Mesothelial cell of epicardium (in vitro differentiated cells): ENCODE data around the gene ADAM19. TPM values are rescaled to one million over a fixed set of nuclear protein-coding genes. Genes with fewer than 3 reads are reported as not detected.
A peak's percentile ranks its signal among the peaks of the same experiment; 100 is the strongest.

Source experiments
- DNase-seq, 2 experiments: peaks; one replicate each; pipeline ENCODE4 v3.0.0; 2021; ENCODE audit warnings: low spot score in 2 of 2; ENCODE audit not compliant: unreplicated experiment in 2 of 2
- H3K27ac Mint-ChIP-seq: 2 replicates; pipeline ENCODE4 v1.8.0; 2021; ENCODE audit warnings: mixed read lengths
- H3K27me3 Mint-ChIP-seq: 2 replicates; pipeline ENCODE4 v1.8.0; 2021; ENCODE audit warnings: low read depth, mixed read lengths
- H3K36me3 Mint-ChIP-seq: 2 replicates; pipeline ENCODE4 v1.8.0; 2021; ENCODE audit warnings: mixed read lengths
- H3K4me1 Mint-ChIP-seq: 2 replicates; pipeline ENCODE4 v1.8.0; 2021; ENCODE audit warnings: mixed read lengths
- H3K4me3 Mint-ChIP-seq: 2 replicates; pipeline ENCODE4 v1.8.0; 2021; ENCODE audit warnings: mild to moderate bottlenecking, moderate library complexity, mixed read lengths
- H3K9me3 Mint-ChIP-seq: 2 replicates; pipeline ENCODE4 v1.8.0; 2021; ENCODE audit warnings: mixed read lengths
- CTCF ChIP-seq: fragments of 200-600 bp; sonication (generic); IDR thresholded peaks from one replicate; pipeline ENCODE4 v1.5.0; 2021; ENCODE audit warnings: antibody characterized with exemption; ENCODE audit not compliant: unreplicated experiment
- total RNA-seq: library from RNA; stranded (reverse); gene quantifications from 3 replicates; pipeline ENCODE4 v1.2.1, GENCODE V29; 2021

ADAM19 gene
- total RNA-seq, 1 donor from 2014 or later = 19.7 TPM

- H3K9me3 Mint-ChIP-seq = no peaks in the 10 kb centered on the region
- no peak overlapping the region for H3K4me3 Mint-ChIP-seq
- no peaks in the 10 kb centered on the region for H3K36me3 Mint-ChIP-seq
- H3K27ac Mint-ChIP-seq = no peak overlapping the region
- no peaks in the 10 kb centered on the region for H3K27me3 Mint-ChIP-seq
- DNase-seq = no peak
- H3K4me1 Mint-ChIP-seq = no peaks in the 10 kb centered on the region
- TF ChIP-seq CTCF = no peak
Observed at GRCh38 chr5:157582731-157583620, 7.4 kb upstream of the ADAM19 start.

GRCh38 chr5:157581901-157582300 lies 6.3 kb upstream of the ADAM19 start:
- TF ChIP-seq CTCF = no peak
- H3K27ac Mint-ChIP-seq = no peak overlapping the region
- no peaks in the 10 kb centered on the region for H3K9me3 Mint-ChIP-seq
- DNase-seq = no peak
- H3K4me1 Mint-ChIP-seq = peaks cover 3% of the 10 kb centered on the region
- no peaks in the 10 kb centered on the region for H3K36me3 Mint-ChIP-seq
- H3K4me3 Mint-ChIP-seq = no peak overlapping the region
- H3K27me3 Mint-ChIP-seq = no peaks in the 10 kb centered on the region

- Mint-ChIP-seq H3K9me3 (no peaks in the 10 kb centered on the region), H3K27me3 (peaks cover 4% of the 10 kb centered on the region), H3K4me1 (peaks cover 16% of the 10 kb centered on the region), H3K4me3 (no peak overlapping the region), H3K27ac (no peak overlapping the region), H3K36me3 (no peaks in the 10 kb centered on the region)
- DNase-seq = no peak
- TF ChIP-seq CTCF = no peak
Observed at GRCh38 chr5:157578079-157578780, 2.7 kb upstream of the ADAM19 start.

GRCh38 chr5:157576678-157577077 lies 1.1 kb upstream of the ADAM19 start:
- Mint-ChIP-seq H3K4me1 (peaks cover 18% of the 10 kb centered on the region), H3K9me3 (no peaks in the 10 kb centered on the region), H3K27me3 (peaks cover 4% of the 10 kb centered on the region), H3K36me3 (no peaks in the 10 kb centered on the region), H3K4me3 (no peak overlapping the region), H3K27ac (no peak overlapping the region)
- no peak for DNase-seq
- no peak for TF ChIP-seq CTCF

- Mint-ChIP-seq H3K9me3 (no peaks in the 10 kb centered on the region), H3K36me3 (peaks cover under 1% of the 10 kb centered on the region), H3K4me3 (peak overlapping the region; percentile 90), H3K27me3 (peaks cover 4% of the 10 kb centered on the region), H3K4me1 (peaks cover 25% of the 10 kb centered on the region), H3K27ac (peak overlapping the region; percentile 82)
- TF ChIP-seq CTCF = no peak
- DNase-seq = peak in 1 of 2 experiments; percentile 40
Observed at GRCh38 chr5:157574456-157575380, 857 bp downstream of the ADAM19 start.
